Measurements from ENCODE around the gene ADAMTS8. TPM values are rescaled to one million over a fixed set of nuclear protein-coding genes. Genes with fewer than 3 reads are reported as not detected.

The ADAMTS8 gene
- total RNA-seq, 1 experiment from 2014 or later = 0.07 TPM

DNA sequence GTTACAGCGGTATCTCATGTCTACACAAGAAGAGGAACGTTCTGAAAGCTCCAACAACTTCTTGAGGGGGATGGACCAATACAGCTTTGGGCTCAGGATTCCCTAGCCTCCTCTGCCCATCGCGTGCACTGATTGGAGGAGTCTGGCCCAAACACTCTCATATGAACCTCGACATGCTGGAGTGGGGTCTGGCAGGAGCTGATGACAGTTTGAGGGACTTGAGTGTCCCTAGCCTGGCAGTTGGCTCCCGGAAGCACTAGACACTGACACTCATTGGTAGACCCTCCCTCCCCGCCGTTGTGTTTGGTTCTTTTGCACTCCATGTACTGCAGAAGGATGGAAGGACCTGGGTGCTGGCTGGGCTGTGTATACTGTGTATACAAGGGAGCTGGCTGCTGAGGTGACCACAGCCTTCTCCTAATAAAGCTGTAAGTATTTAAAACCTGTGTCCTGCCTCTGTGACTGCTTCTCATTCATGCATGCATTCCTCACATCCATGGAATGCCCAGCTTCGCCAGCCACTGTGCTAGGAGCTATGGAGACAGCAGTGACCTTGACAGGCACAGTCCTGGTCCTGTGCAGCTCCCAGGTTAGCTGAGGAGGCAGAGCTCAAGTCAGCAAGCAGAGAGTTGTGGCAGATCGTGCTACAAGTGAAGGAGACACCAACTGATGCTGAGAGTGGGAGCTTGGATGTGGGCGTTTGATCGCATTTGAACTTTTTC, 48.0 kb upstream of the ADAMTS8 start:
- ChIA-PET CTCF (no interaction called here), RAD21 (ENCODE audit: low non-redundant PET in 1 of 2, low total read pairs in 2 of 2, uncharacterized antibody in 2 of 2, unreplicated experiment in 2 of 2) (no interaction called here), POLR2A (no interaction called here)
- Histone ChIP-seq H3K9me3 (ENCODE audit: control insufficient read depth in 1 of 2, insufficient read depth in 1 of 2, low read depth in 1 of 2, low read length in 2 of 2) (no peaks in the 10 kb centered on the region), H3K4me1 (ENCODE audit: control insufficient read depth in 1 of 2, insufficient read depth in 2 of 2, low read length in 2 of 2) (peaks cover 8 to 15% of the 10 kb centered on the region in 2 experiments; a peak in 3 of 4 replicates), H3K4me2 (ENCODE audit: low read length) (no peak overlapping the region), H3K36me3 (ENCODE audit: control insufficient read depth in 1 of 2, insufficient read depth in 2 of 2, low read length in 2 of 2) (no peaks in the 10 kb centered on the region), H3K27me3 (ENCODE audit: insufficient read depth, low read length) (no peaks in the 10 kb centered on the region), H3K9ac (ENCODE audit: low read length) (no peak overlapping the region), H3K27ac (ENCODE audit: low read depth, low read length) (no peak overlapping the region), H2AFZ (ENCODE audit: low read depth, low read length, poor library complexity, severe bottlenecking) (no peak overlapping the region), H3K4me3 (replicated peaks in 1 of 2; ENCODE audit: low read depth in 1 of 2, low read length in 2 of 2) (no peak overlapping the region), H3K79me2 (ENCODE audit: insufficient read depth, low read length) (no peaks in the 10 kb centered on the region), H3K9me2 (ENCODE audit: insufficient read depth) (no peaks in the 10 kb centered on the region), H4K20me1 (ENCODE audit: insufficient read depth) (no peaks in the 10 kb centered on the region)
- ATAC-seq = no peak
- intact Hi-C loops (cut with micrococcal nuclease) = no loop called here
- no peak for DNase-seq (ENCODE audit: low read depth, low spot score)
- no peak for TF ChIP-seq CBX3 (IDR thresholded peaks at IDR 0.05; ENCODE audit: low read depth)
- no peak for TF ChIP-seq ATF3 (IDR thresholded peaks at IDR 0.05)
- no TSS peak for BruUV-seq (replicated peaks)

GRCh38 chr11:130475426-130476053, 47.1 kb upstream of the ADAMTS8 start:
- H3K9ac ChIP-seq (ENCODE audit: low read length) = no peak overlapping the region

More at GRCh38 chr11:130475426-130476053, 47.1 kb upstream of the ADAMTS8 start:
- Histone ChIP-seq H3K4me1 (ENCODE audit: control insufficient read depth in 1 of 2, insufficient read depth in 2 of 2, low read length in 2 of 2) (peaks cover 8 to 15% of the 10 kb centered on the region in 2 experiments; a peak in 3 of 4 replicates), H3K79me2 (ENCODE audit: insufficient read depth, low read length) (no peaks in the 10 kb centered on the region), H3K27me3 (ENCODE audit: insufficient read depth, low read length) (no peaks in the 10 kb centered on the region), H3K4me2 (ENCODE audit: low read length) (no peak overlapping the region), H2AFZ (ENCODE audit: low read depth, low read length, poor library complexity, severe bottlenecking) (no peak overlapping the region), H4K20me1 (ENCODE audit: insufficient read depth) (no peaks in the 10 kb centered on the region), H3K9me3 (ENCODE audit: control insufficient read depth in 1 of 2, insufficient read depth in 1 of 2, low read depth in 1 of 2, low read length in 2 of 2) (no peaks in the 10 kb centered on the region), H3K27ac (ENCODE audit: low read depth, low read length) (no peak overlapping the region), H3K4me3 (replicated peaks in 1 of 2; ENCODE audit: low read depth in 1 of 2, low read length in 2 of 2) (no peak overlapping the region), H3K36me3 (ENCODE audit: control insufficient read depth in 1 of 2, insufficient read depth in 2 of 2, low read length in 2 of 2) (no peaks in the 10 kb centered on the region), H3K9me2 (ENCODE audit: insufficient read depth) (no peaks in the 10 kb centered on the region)
- BruUV-seq (replicated peaks) = no TSS peak
- RAD21 ChIA-PET (ENCODE audit: low non-redundant PET in 1 of 2, low total read pairs in 2 of 2, uncharacterized antibody in 2 of 2, unreplicated experiment in 2 of 2) = no interaction called here
- TF ChIP-seq ELF1 (IDR thresholded peaks at IDR 0.05; ENCODE audit: borderline replicate concordance, low read depth) (no peak), SP1 (IDR thresholded peaks at IDR 0.05; ENCODE audit: low read depth) (no peak), POLR2AphosphoS5 (IDR thresholded peaks at IDR 0.05; ENCODE audit: low read depth, low read length) (no peak)
- TF ChIP-seq, protein P1, sequence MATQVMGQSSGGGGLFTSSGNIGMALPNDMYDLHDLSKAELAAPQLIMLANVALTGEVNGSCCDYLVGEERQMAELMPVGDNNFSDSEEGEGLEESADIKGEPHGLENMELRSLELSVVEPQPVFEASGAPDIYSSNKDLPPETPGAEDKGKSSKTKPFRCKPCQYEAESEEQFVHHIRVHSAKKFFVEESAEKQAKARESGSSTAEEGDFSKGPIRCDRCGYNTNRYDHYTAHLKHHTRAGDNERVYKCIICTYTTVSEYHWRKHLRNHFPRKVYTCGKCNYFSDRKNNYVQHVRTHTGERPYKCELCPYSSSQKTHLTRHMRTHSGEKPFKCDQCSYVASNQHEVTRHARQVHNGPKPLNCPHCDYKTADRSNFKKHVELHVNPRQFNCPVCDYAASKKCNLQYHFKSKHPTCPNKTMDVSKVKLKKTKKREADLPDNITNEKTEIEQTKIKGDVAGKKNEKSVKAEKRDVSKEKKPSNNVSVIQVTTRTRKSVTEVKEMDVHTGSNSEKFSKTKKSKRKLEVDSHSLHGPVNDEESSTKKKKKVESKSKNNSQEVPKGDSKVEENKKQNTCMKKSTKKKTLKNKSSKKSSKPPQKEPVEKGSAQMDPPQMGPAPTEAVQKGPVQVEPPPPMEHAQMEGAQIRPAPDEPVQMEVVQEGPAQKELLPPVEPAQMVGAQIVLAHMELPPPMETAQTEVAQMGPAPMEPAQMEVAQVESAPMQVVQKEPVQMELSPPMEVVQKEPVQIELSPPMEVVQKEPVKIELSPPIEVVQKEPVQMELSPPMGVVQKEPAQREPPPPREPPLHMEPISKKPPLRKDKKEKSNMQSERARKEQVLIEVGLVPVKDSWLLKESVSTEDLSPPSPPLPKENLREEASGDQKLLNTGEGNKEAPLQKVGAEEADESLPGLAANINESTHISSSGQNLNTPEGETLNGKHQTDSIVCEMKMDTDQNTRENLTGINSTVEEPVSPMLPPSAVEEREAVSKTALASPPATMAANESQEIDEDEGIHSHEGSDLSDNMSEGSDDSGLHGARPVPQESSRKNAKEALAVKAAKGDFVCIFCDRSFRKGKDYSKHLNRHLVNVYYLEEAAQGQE (IDR thresholded peaks at IDR 0.05; ENCODE audit: low read depth) = no peak
- ATAC-seq = no peak
- intact Hi-C loops (cut with micrococcal nuclease) = no loop called here
- POLR2A ChIA-PET = no interaction called here
- CTCF ChIA-PET = no interaction called here
- DNase-seq (ENCODE audit: low read depth, low spot score) = no peak

Measured in HCT116 (cell line).